Heart left ventricle (tissue), 13 donors: ENCODE data around the gene LYSMD4.

Experiments used
- POLR2A ChIP-seq, 2 donors: fragments of 450-650 bp; IDR thresholded peaks; one replicate each; pipeline ENCODE4 v1.6.1; 2017; ENCODE audit warnings: antibody characterized with exemption in 2 of 2, mild to moderate bottlenecking in 2 of 2, moderate library complexity in 2 of 2
- TF ChIP-seq, protein P1 (sequence below), 12 donors: fragments of 200-600 bp; sonication (generic) in 4 of 12; IDR thresholded peaks; one replicate each; pipeline versions ENCODE4 v1.5.0 to v1.8.0; 2018 to 2022; ENCODE audit warnings: antibody characterized with exemption in 12 of 12, mild to moderate bottlenecking in 5 of 12
- donor health status: ischemic (EF 13 %, LVEDD 7.1; RV severe dilation, severe dysfunction).
- donor health status: DM: no; HTN: yes; CAD: no.
- donor health status: DM: no; HTN: no; CAD: no.
- donor health status: ischemic (EF 25% LVEDD 6.9; RV normal size, moderate dysfunction).
- donor health status: ischemic (EF 25% LVEDD 5.7; RV mildly dilated, moderate dysfunction).
- donor health status: ischemic (EF 35%, LVEDD 5.7; RV mildly dilated, moderate dysfunction).
- donor health status: nonischemic (EF 11% LVEDD 7.7; RV severe dilation, severe dysfunction).
- donor health status: DM: yes; HTN: yes; CAD: no.
- donor health status: PGD.
- donor health status: ischemic (EF 29% LVEDD 5.4; RV normal size, mild dysfunction).
- donor health status: nonischemic (EF 23%, LVEDD 6.1; RV moderate dilation, normal function).

DNA sequence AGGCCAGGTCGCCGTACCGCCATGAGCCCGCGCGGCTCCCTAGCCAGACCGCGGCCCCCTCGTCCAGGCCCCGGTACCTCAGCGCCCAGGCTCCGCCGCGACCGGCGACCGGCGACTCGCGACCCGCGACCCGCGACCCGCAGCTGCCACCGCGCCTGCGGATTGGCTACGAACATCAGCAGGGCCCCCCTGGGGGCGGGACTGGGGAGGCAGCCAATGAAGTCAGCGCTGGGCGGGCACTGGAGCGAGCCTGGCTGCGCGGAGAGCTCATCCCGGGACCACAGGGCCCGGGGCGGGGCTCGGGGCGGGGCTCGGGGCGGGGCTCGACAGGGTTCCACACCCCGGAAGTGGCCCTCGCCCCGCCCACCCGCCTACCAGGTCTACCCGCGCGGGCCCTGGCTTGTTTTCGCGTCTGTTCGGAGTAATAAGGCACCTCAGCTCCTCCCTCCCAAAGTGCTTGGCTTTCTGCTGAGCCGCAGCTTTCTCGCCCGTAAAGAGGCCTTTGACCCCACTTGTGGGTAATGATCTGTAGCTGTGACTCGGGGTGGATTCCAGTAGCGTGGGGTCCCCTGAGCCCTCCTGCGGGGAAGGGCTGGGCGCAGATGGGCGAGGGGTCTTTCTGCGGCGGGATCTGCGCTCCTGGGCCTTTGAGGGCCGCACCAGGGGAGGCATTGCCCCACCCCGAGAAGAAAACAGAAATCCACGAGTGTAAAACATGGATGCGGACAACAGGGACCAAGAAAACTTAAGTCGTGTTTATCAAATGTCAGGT, at the start of gene LYSMD4:
- TF ChIP-seq, protein P1, sequence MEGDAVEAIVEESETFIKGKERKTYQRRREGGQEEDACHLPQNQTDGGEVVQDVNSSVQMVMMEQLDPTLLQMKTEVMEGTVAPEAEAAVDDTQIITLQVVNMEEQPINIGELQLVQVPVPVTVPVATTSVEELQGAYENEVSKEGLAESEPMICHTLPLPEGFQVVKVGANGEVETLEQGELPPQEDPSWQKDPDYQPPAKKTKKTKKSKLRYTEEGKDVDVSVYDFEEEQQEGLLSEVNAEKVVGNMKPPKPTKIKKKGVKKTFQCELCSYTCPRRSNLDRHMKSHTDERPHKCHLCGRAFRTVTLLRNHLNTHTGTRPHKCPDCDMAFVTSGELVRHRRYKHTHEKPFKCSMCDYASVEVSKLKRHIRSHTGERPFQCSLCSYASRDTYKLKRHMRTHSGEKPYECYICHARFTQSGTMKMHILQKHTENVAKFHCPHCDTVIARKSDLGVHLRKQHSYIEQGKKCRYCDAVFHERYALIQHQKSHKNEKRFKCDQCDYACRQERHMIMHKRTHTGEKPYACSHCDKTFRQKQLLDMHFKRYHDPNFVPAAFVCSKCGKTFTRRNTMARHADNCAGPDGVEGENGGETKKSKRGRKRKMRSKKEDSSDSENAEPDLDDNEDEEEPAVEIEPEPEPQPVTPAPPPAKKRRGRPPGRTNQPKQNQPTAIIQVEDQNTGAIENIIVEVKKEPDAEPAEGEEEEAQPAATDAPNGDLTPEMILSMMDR (IDR thresholded peaks at IDR 0.05) = no peak
- peak in 1 of 2 donors; percentile 91 for TF ChIP-seq POLR2A (IDR thresholded peaks at IDR 0.05)
